ENCODE results near the gene GLYATL1. TPM values are rescaled to one million over a fixed set of nuclear protein-coding genes. Genes with fewer than 3 reads are reported as not detected.

GLYATL1 gene, protein sequence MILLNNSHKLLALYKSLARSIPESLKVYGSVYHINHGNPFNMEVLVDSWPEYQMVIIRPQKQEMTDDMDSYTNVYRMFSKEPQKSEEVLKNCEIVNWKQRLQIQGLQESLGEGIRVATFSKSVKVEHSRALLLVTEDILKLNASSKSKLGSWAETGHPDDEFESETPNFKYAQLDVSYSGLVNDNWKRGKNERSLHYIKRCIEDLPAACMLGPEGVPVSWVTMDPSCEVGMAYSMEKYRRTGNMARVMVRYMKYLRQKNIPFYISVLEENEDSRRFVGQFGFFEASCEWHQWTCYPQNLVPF
- not detected for total RNA-seq
- long read RNA-seq: 0 reads

DNA sequence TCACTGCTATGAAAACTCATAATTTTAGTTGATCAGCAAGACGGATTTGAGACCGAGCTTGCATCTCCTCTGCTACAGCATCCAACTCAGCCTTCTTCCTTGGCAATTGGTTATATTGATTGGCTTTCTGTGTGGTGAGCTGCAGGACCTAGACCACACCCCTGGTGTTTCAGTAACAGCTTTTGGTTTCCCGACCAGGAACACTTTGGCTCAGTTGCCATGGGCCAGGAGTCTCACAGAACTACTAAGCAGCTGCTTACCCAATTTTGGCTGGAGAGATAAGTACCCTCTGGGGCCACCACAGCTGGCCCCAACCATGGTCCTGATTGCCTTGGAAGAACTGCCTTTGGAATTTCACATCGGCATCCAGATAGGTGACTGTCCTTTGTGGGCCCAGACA lies at the start of gene GLYATL1:
Gene GLYATL1, plus strand, starts transcription at position 212 of the 400 bp plus-strand sequence. CDS start 7,600 bp downstream, outside the sequence.
- DNase-seq (no peak), ATAC-seq (no peak)
- intact Hi-C loops (cut with micrococcal nuclease): no loop called here

GRCh38 chr11:58893899-58894298 lies 45.4 kb upstream of the GLYATL1 start:
- ATAC-seq: no peak
- DNase-seq: no peak
- intact Hi-C loops (cut with micrococcal nuclease): no loop called here

- peak; percentile 31 for ATAC-seq
- intact Hi-C loops (cut with micrococcal nuclease): no loop called here
- no peak for DNase-seq
Measured at GRCh38 chr11:58898106-58898505, 41.2 kb upstream of the GLYATL1 start.

GRCh38 chr11:58900479-58901420 lies 38.5 kb upstream of the GLYATL1 start:
- intact Hi-C loops (cut with micrococcal nuclease): no loop called here
- DNase-seq (peak; percentile 73), ATAC-seq (peak; percentile 67)

DNA sequence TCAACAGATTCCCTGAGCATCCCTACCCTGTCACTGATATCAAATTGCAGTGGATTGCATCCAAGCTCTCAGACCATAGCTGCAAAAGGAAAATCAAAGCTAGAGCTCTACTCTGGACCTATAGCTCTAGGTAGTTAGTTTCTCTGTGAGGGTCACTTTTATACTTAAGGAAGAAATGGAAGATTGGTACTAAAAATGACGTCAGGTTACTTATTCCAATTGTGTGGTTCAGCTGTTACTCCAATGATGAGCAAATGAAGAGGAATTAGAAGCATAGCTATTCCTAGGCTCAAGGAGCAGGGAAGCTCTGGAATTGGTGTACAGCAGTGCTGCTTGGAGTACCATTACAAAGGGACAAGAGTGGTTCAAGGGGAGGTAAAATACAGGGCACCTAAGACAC lies 36.4 kb upstream of the GLYATL1 start:
- intact Hi-C loops (cut with micrococcal nuclease): no loop called here
- DNase-seq: no peak
- no peak for ATAC-seq

DNA sequence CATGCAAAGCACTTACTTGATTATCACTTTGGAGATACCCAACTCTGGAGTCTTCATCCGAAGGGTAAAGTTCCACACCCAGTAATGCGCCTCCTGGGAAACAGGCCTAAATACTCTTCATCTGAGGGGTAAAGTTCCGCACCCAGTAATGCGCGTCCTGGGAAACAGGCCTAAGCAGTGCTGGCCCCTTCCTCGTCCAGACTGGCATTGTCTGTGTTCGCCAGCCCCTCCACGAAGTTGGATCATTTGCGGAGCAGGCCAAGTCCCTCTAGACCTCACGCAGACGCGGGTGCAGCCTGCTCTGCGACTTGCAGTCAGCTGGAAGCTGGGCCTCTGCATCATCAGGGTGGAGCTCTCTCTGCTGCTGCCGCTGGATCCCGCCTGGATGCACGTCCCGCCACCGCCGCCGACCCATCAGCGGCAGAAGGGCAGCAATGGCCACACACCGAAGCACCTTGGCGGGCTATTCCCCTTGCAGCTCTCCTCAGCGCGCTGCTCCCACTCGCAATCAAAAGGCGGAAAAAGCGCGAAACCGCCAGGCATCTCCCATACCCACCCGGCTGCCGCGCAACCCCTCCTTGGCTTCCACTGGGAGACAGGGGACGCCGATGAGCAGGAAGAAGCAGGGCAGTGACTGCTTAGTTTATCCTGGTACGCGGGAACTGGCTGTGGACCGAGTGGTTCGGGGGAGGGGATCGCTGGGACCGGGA lies 34.1 kb upstream of the GLYATL1 start:
- DNase-seq: peak; percentile 59
- ATAC-seq: peak; percentile 82
- intact Hi-C loops (cut with micrococcal nuclease): no loop called here

GRCh38 chr11:58905721-58906547 lies 33.4 kb upstream of the GLYATL1 start:
- intact Hi-C loops (cut with micrococcal nuclease): no loop called here
- peak; percentile 94 for ATAC-seq
- peak; percentile 66 for DNase-seq

DNA sequence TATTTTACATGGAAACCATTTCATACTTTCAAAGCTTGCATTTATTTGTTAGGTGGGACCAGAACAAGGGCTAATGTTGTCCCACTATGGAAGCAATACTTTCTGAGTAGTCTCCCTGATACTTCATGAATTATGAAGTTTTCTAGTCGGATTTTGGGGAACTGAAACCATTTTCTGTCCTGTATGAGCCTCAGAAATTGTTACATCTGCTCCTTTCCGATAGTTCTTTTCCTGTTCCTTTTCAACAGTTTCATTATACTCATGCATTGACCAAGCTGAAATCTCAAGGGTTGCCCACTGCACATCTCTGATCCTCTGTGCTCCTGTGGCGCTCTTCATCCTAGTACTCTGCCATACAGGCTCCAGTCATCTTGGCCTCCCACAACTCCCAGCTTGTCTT lies 31.5 kb upstream of the GLYATL1 start:
- no peak for DNase-seq
- intact Hi-C loops (cut with micrococcal nuclease): no loop called here
- ATAC-seq: no peak

DNA sequence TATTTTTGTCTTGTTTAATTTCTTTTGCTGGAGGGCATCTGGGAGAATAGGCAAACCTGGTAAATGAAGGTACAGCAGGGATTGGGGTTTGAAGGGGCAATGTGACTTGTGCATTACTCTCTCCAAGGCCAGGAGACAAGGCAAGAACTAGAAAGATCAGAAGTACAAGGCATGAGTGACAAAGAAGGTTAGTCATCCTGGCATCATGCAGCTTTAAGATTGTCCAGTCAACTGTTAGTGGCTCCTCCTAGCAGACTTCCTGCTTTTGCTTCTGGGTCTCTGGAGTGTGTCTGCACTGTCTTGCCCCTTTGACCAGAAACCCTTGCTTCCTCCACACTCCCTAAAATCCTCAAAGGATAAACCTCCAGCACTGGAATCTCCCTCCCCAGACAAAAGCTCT lies 27.2 kb upstream of the GLYATL1 start:
- DNase-seq (no peak), ATAC-seq (no peak)
- intact Hi-C loops (cut with micrococcal nuclease): no loop called here

- intact Hi-C loops (cut with micrococcal nuclease): no loop called here
- DNase-seq: no peak
- no peak for ATAC-seq
Measured at GRCh38 chr11:58913685-58914084, 25.6 kb upstream of the GLYATL1 start.

GRCh38 chr11:58914821-58915543 lies 24.3 kb upstream of the GLYATL1 start:
- intact Hi-C loops (cut with micrococcal nuclease): no loop called here
- no peak for DNase-seq
- ATAC-seq: no peak

DNA sequence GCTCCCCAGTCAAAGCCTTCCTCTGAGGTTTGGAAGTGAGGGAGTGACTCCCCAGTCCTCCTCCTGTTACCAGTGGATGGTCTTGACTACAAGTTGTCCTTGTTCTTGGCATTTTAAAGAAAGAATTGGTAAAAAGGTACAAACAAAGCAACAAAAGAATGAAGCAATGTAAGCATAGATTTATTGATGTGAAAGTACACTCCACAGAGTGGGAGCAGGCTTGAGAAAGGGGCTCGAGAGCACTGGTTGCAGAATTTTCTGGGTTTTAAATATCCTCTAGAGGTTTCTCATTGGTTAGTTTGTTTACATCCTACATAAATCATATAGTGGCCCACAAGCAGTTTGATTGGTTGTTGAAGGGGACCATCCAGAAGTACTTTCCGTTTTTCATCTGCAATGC lies 22.7 kb upstream of the GLYATL1 start:
- no peak for DNase-seq
- intact Hi-C loops (cut with micrococcal nuclease): no loop called here
- no peak for ATAC-seq

GRCh38 chr11:58917159-58917783 lies 22.0 kb upstream of the GLYATL1 start:
- intact Hi-C loops (cut with micrococcal nuclease): no loop called here
- DNase-seq (no peak), ATAC-seq (no peak)

DNA sequence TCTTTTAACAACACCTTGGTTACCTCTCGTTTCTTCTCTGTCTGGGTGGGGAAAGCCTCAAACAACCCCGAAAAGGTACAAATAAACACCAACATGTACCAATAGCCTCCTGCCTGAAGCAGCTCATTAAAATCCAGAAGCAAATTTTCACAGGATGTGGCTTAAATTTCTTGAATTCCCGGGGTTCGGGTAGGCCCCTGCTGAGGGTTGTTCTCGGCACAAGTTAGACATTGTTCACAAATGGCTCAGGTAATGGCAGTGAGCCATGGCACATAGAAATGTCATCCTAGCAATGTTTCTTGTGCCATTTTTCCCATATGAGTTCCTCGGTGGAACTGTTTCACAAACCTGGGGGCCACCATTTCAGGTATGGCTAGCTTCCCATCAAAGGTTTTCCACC lies 19.7 kb upstream of the GLYATL1 start:
- DNase-seq (no peak), ATAC-seq (no peak)
- intact Hi-C loops (cut with micrococcal nuclease): no loop called here

GRCh38 chr11:58919980-58920379 lies 19.3 kb upstream of the GLYATL1 start:
- intact Hi-C loops (cut with micrococcal nuclease): no loop called here
- ATAC-seq (no peak), DNase-seq (no peak)

DNA sequence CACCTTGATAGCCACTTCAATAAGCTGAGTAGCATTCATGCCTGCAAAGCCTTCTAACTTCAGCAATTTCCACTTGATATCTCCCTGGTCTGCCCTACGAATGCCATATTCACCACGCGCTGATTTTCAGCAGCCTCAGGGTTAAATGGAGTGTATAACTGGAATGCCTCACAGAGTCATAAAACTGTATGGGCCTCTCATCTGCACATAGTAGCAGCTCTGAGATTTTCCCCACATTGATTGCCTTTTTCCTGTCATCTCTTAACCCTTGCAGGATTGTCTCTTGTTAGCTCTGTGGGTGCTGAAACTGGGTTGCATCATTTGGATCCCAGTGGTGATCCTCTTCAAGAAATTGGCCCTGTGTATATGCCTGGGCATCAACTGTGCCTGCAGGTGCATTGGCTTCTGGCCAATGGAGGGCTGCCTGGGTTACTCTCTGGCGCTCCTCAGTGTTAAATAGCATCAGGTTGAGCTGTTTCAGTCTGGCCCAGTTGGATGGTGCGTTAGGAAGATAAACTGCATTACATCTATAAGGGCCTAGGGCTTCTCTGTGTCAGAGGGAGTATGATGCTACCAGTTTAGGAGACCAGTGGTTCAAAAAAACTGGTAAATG lies 17.4 kb upstream of the GLYATL1 start:
- DNase-seq (no peak), ATAC-seq (no peak)
- intact Hi-C loops (cut with micrococcal nuclease): no loop called here

DNA sequence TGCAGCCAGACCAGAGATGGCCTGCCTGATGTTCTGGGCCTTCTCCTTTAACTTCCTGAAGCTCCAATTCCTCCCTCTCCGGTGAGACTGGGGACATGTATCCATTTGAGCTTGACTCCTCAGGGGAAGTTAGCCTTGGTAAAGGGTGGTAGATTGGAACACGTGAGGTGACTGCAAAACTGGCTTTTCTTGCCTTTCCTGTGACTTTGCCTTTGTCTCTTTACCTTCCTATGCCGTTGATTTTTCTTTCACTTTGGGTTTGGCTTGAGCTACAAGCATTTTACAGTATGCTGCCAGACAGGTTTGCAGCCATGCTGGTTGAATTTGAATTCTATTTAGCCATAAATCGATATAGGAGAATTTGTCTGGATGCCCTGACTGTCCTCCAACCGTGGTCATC lies 16.8 kb upstream of the GLYATL1 start:
- intact Hi-C loops (cut with micrococcal nuclease): no loop called here
- ATAC-seq: no peak
- DNase-seq: no peak

All from left ventricle myocardium superior (tissue), 1 donor.